8988T (cell line): ENCODE measurements around the gene NUP210.

Source experiments
- DNase-seq: peaks from one replicate; pipeline ENCODE4 v3.0.0; 2011

NUP210 gene

GRCh38 chr3:13272831-13273603 is 147.1 kb downstream of the NUP210 start:
- no peak for DNase-seq

- no peak for DNase-seq
Measured at GRCh38 chr3:13269711-13270378, 150.3 kb downstream of the NUP210 start.

GRCh38 chr3:13268961-13269441 is 151.1 kb downstream of the NUP210 start:
- no peak for DNase-seq

- DNase-seq, result no peak
Measured at GRCh38 chr3:13268120-13268519, 152.0 kb downstream of the NUP210 start.

- no peak for DNase-seq
Measured at GRCh38 chr3:13266651-13267362, 153.3 kb downstream of the NUP210 start.
